CD4-positive, alpha-beta T cell treated with Interferon gamma for 1 hour (primary cell): Measurements from ENCODE around the gene GNL1.
A peak's percentile ranks its signal among the peaks of the same experiment; 100 is the strongest.
"Not testable (repeated sequence)": the region's sequence is repeated elsewhere in the genome, so short reads cannot be mapped to it uniquely, and the experiment has no call there.

Experiments
- DNase-seq: peaks from one replicate; pipeline ENCODE4 v3.0.0-alpha.2; 2020

Gene GNL1

DNA sequence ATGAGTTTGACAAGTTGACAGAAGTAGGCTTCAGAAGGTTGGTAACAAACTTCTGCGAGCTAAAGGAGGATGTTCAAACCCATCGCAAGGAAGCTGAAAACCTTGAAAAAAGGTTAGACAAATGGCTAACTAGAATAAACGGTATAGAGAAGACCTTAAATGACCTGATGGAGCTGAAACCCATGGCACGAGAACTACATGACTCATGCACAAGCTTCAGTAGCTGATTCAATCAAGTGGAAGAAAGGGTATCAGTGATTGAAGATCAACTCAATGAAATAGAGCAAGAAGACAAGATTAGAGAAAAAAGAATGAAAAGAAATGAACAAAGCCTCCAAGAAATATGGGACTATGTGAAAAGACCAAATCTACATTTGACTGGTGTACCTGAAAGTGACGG is 34.3 kb downstream of the GNL1 start:
- DNase-seq = not testable (repeated sequence)

DNA sequence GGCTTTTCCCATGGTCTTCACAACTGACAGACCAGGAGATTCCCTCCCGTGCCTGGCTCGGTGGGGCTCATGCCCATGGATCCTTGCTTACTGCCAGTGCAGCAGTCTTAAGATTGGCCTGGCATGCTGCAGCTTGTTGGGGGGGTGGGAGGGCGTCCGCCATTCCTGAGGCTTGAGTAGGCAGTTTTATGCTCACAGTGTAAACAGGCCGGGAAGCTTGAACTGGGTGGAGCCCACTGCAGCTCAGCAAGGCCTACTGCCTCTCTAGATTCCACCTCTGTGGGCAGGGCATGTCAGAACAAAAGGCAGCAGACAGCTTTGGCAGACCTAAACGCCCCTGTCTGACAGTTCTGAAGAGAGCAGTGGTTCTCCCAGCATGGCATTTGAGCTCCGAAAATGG is 35.2 kb downstream of the GNL1 start:
- DNase-seq = not testable (repeated sequence)

DNA sequence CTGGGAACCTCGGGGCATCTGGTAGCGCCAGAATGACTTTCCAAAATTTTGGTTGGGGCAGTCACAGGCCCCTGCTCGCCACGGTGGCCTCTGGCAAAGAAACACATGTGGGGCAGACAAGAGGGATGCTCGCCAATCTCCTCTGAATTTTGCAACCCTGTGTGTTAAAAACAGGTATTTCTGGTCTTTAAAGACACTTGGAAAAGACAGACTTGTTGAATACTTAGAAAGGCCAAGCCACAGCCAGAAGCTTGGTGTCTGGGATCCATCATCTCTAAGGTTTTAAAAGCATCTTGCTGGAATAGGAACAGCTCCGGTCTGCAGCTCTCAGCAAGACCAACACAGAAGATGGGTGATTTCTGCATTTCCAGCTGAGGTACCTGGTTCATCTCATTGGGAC is 35.8 kb downstream of the GNL1 start:
- DNase-seq = no peak

DNA sequence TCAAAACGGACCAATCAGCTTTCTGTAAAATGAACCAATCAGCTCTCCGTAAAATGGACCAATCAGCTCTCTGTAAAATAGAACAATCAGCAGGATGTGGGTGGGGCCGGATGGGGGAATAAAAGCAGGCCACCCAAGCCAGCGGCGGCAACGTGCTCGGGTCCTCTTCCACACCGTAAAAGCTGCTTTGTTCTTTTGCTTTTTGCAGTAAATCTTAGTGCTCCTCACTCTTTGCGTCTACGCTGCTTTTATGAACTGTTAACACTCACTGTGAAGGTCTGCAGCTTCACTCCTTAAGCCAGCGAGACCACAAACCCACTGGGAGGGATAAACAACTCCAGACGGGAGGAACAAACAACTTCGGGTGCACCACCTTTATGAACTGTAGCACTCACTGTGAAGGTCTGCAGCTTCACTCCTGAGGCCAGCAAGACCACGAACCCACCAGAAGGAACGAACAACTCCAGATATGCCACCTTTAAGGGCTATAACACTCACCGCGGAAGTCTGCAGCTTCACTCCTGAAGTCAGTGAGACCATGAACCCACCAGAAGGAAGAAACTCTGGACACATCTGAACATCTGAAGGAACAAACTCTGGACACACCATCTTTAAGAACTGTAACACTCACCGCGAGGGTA is 37.7 kb downstream of the GNL1 start:
- not testable (repeated sequence) for DNase-seq

GRCh38 chr6:30517767-30518504 is 38.4 kb downstream of the GNL1 start:
- DNase-seq = not testable (repeated sequence)

DNA sequence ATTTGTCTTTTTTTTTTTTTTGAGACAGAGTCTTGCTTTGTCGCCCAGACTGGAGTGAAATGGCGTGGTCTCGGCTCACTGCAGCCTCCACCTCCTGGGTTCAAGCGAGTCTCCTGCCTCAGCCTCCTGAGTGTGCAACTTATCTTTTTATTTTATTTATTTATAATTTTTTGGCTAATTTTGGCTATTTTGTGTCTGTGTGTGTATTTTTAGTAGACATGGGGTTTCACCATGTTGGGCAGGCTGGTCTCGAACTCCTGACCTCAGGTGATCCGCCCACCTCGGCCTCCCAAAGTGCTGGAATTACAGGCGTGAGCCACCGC is 39.6 kb downstream of the GNL1 start:
- DNase-seq = not testable (repeated sequence)

- peak; percentile 93 for DNase-seq
Observed at GRCh38 chr6:30515944-30516753, 40.1 kb downstream of the GNL1 start.

DNA sequence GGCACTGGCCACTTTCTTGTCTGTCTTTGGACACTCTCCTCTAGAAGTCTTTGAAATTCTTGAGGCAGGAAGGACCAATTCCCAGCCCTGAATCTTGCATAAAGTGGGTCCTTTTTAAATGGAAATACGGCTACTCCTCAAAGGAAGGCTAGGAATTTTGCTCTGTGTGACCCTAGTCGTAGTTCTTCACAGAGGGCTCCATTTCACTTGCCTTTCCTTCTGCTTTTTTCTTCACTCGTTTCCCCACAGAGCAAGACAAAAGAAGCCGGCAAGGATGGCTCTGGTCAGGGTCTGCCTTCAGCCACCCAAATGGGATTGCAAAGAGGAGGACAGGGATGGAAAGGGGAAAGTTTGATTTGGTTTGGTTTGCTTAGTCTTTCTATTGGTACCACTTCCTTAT is 41.2 kb downstream of the GNL1 start:
- DNase-seq = no peak

DNA sequence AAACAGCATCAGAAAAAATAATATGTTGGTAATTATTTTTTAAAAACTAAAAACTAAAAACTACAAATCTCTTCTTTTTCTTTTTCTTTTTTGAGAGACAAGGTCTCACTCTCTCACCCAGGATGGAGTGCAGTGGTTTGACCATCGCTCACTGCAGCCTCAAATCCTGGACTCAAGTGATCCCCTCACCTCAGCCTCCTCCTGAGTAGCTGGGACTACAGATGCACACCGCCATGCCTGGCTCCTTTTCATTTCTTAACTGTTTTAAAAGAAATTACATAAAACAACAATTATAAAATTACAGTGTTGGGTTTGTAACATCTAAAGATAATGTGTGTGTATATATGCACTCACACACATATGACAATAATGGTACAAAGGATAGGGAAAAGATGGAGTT is 42.8 kb downstream of the GNL1 start:
- no peak for DNase-seq

GRCh38 chr6:30511169-30511546 is 45.1 kb downstream of the GNL1 start:
- DNase-seq = no peak

GRCh38 chr6:30510419-30511168 is 45.7 kb downstream of the GNL1 start:
- no peak for DNase-seq

- DNase-seq = no peak
Observed at GRCh38 chr6:30508890-30509736, 47.2 kb downstream of the GNL1 start.

- DNase-seq = no peak
Observed at GRCh38 chr6:30507849-30508827, 48.2 kb downstream of the GNL1 start.

DNA sequence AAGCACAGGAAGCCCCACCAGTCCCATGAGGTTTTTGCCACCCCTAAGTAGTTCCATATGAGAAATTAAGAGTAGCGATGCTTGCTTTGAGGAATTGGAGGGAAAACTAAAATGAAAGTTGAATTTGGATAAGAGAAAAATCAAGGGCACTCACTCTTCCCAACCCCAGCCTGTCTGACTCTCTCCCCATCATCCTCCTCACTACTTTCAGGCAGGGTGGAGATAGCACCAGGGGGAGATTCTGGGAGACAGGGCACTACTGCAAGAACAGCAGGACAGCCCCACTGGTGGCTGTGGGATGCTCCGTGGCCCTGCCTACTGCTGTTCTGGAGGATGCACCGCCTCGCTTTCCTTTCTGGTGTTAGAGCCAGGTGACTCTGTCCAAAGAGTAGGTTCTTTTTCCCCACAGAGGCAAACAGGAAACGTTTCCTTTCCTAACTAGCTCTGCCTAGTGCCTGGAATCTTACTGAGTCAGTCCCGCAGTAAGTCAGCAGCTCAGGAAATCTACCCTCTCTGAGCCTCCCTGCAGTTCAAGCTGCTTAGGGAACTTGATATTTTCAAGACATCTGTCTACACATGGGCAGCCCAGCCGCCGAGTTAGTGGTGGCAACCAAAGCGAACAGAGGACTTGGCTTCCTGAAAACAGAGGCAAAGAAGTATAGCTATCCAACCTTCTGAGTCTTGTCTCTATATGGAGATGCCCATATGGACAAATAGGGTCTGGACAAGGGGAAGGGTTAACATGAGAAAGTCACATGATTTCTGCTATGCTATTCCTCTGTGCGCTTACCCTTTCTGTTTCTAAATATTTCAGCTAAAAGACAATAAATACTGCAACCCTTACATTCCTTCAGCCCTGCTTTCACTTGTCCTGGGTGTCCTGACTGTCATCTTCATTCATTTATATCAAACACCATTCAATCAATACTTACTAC is 55.6 kb downstream of the GNL1 start:
- no peak for DNase-seq

GRCh38 chr6:30498705-30499104 is 57.6 kb downstream of the GNL1 start:
- not testable (repeated sequence) for DNase-seq

GRCh38 chr6:30497714-30498113 is 58.6 kb downstream of the GNL1 start:
- DNase-seq = no peak

GRCh38 chr6:30497261-30497599 is 59.1 kb downstream of the GNL1 start:
- not testable (repeated sequence) for DNase-seq

GRCh38 chr6:30495993-30496392 is 60.3 kb downstream of the GNL1 start:
- no peak for DNase-seq

- DNase-seq = not testable (repeated sequence)
Observed at GRCh38 chr6:30495060-30495459, 61.2 kb downstream of the GNL1 start.

DNA sequence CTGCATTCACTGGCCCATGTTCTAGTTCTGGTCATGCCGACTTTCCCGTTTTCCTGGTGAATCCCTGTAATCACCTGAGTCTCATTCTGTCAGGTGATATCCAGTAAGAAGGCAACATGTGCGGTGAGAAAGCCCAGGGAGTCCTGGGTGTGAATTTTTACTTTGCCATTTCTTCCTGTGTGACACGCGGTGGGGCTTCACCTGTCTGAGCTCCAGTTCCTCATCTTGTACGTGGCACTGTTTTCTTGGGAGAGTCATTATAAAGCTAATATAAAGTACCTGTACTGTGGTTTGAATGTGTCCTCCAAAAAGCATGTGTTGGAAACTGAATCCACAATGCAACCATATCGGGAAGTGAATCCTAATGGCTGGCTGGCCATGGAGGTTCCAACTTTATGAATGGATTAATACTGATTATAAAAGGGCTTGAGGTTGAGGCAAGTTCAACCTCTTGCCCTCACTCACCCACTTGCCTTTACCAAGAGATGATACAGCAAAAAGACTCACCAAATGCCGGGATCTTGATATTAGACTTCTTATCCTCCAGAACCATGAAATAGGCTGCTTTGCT is 61.9 kb downstream of the GNL1 start:
- peak; percentile 34 for DNase-seq
